Neural cell (in vitro differentiated cells): ENCODE measurements around the gene MRPS24.

Experiments used
- EP300 ChIP-seq: fragments of 450-650 bp; conservative IDR thresholded peaks from 2 replicates; pipeline ENCODE4 v1.6.1; 2014; ENCODE audit warnings: antibody characterized with exemption, mild to moderate bottlenecking, moderate library complexity; ENCODE audit not compliant: poor library complexity, severe bottlenecking
- EZH2 ChIP-seq: fragments of 200-600, 300-800 bp; shearing (Covaris generic), sonication (generic); IDR thresholded peaks from 2 replicates; pipeline ENCODE4 v1.6.1; 2014; ENCODE audit warnings: antibody characterized with exemption, low read length, borderline replicate concordance, mild to moderate bottlenecking; ENCODE audit not compliant: insufficient read depth, poor library complexity, severe bottlenecking
- MXI1 ChIP-seq: fragments of 450-650 bp; conservative IDR thresholded peaks from 2 replicates; pipeline ENCODE4 v1.6.1; 2014; ENCODE audit warnings: antibody characterized with exemption, mild to moderate bottlenecking; ENCODE audit not compliant: poor library complexity, severe bottlenecking
- POLR2AphosphoS5 ChIP-seq: IDR thresholded peaks from 2 replicates; pipeline ENCODE4 v1.6.1; 2012
- RAD21 ChIP-seq: fragments of 450-650 bp; conservative IDR thresholded peaks from 2 replicates; pipeline ENCODE4 v1.6.1; 2014; ENCODE audit warnings: antibody characterized with exemption, mild to moderate bottlenecking, moderate library complexity
- SMC3 ChIP-seq: fragments of 450-650 bp; conservative IDR thresholded peaks from 2 replicates; pipeline ENCODE4 v1.6.1; 2014; ENCODE audit warnings: antibody characterized with exemption, mild to moderate bottlenecking, moderate library complexity; ENCODE audit not compliant: poor library complexity
- TF ChIP-seq, protein P1 (sequence below): fragments of 450-650 bp; IDR thresholded peaks from 2 replicates; pipeline ENCODE4 v1.5.1; 2014; ENCODE audit warnings: antibody characterized with exemption, mild to moderate bottlenecking, moderate library complexity; ENCODE audit not compliant: poor library complexity, severe bottlenecking
- TF ChIP-seq, protein P2 (sequence below): IDR thresholded peaks from 2 replicates; pipeline ENCODE4 v1.6.1; 2012; ENCODE audit warnings: borderline replicate concordance

DNA sequence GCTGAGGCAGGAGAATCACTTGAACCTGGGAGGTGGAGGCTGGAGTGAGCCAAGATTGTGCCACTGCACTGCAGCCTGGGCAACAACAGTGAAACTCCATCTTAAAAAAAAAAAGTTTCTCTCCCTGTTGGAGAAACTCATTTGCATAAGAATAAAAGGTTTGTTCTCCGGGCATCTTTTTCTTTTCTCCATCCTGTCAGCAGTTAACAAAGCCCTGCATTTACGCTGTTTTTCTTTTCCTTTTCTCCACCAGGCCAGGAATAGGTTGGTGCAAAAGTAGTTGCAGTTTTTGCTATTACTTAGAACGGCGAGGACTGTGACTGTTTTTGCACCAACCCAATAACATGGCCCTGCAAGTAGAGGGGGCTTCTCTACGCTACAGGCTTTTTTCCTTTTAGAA, 46.6 kb upstream of the MRPS24 start:
- TF ChIP-seq EZH2 = no peak
- TF ChIP-seq EP300 = no peak
- no peak for TF ChIP-seq MXI1
- TF ChIP-seq, protein P1, sequence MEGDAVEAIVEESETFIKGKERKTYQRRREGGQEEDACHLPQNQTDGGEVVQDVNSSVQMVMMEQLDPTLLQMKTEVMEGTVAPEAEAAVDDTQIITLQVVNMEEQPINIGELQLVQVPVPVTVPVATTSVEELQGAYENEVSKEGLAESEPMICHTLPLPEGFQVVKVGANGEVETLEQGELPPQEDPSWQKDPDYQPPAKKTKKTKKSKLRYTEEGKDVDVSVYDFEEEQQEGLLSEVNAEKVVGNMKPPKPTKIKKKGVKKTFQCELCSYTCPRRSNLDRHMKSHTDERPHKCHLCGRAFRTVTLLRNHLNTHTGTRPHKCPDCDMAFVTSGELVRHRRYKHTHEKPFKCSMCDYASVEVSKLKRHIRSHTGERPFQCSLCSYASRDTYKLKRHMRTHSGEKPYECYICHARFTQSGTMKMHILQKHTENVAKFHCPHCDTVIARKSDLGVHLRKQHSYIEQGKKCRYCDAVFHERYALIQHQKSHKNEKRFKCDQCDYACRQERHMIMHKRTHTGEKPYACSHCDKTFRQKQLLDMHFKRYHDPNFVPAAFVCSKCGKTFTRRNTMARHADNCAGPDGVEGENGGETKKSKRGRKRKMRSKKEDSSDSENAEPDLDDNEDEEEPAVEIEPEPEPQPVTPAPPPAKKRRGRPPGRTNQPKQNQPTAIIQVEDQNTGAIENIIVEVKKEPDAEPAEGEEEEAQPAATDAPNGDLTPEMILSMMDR = no peak
- TF ChIP-seq, protein P2, sequence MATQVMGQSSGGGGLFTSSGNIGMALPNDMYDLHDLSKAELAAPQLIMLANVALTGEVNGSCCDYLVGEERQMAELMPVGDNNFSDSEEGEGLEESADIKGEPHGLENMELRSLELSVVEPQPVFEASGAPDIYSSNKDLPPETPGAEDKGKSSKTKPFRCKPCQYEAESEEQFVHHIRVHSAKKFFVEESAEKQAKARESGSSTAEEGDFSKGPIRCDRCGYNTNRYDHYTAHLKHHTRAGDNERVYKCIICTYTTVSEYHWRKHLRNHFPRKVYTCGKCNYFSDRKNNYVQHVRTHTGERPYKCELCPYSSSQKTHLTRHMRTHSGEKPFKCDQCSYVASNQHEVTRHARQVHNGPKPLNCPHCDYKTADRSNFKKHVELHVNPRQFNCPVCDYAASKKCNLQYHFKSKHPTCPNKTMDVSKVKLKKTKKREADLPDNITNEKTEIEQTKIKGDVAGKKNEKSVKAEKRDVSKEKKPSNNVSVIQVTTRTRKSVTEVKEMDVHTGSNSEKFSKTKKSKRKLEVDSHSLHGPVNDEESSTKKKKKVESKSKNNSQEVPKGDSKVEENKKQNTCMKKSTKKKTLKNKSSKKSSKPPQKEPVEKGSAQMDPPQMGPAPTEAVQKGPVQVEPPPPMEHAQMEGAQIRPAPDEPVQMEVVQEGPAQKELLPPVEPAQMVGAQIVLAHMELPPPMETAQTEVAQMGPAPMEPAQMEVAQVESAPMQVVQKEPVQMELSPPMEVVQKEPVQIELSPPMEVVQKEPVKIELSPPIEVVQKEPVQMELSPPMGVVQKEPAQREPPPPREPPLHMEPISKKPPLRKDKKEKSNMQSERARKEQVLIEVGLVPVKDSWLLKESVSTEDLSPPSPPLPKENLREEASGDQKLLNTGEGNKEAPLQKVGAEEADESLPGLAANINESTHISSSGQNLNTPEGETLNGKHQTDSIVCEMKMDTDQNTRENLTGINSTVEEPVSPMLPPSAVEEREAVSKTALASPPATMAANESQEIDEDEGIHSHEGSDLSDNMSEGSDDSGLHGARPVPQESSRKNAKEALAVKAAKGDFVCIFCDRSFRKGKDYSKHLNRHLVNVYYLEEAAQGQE = no peak
- no peak for TF ChIP-seq POLR2AphosphoS5
- TF ChIP-seq RAD21 = no peak
- TF ChIP-seq SMC3 = no peak
